ENCODE results near the gene EIF3I.

DNA sequence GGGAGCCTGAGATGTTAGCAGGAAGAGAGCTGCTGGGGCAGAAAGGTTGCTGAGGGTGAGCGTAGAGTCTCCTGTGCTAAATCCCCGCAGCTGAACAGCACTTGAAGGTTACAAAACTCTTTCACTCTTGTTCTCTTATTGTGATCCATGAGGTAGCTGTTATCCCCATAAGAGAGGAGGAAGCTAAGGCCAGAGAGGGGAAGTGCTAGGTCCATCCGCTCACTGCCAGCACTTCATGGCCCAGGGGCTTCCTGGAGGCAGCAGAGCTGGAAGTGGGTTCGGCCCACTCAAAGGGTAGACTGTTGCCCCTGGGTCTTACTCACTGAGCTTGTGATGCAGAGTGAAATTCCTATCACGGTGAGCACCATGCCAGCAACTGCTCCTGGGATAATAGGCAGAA, 5.6 kb upstream of the EIF3I start:
- no peak for TF ChIP-seq EP300 (IDR thresholded peaks at IDR 0.05; ENCODE audit: borderline replicate concordance)
- TF ChIP-seq, protein P1, sequence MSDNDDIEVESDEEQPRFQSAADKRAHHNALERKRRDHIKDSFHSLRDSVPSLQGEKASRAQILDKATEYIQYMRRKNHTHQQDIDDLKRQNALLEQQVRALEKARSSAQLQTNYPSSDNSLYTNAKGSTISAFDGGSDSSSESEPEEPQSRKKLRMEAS (IDR thresholded peaks at IDR 0.05) = no peak
